Gastrocnemius medialis (tissue), 4 donors: ENCODE data around the gene GPR146.

Experiments used
- CTCF ChIP-seq, 5 experiments: fragments of 450-650 bp in 3 of 5; fragments of 200-600 bp in 2 of 5; sonication (generic) in 2 of 5; IDR thresholded peaks in 4 of 5; conservative IDR thresholded peaks in 1 of 5; 1 replicate in 4 of 5; 2 replicates in 1 of 5; pipeline ENCODE4 v1.5.1; 2016 to 2019; ENCODE audit warnings: antibody characterized with exemption in 5 of 5, mild to moderate bottlenecking in 3 of 5, moderate library complexity in 3 of 5
- POLR2A ChIP-seq, 2 donors: fragments of 450-650 bp; IDR thresholded peaks; one replicate each; pipeline ENCODE4 v1.6.1; 2017; ENCODE audit warnings: antibody characterized with exemption in 2 of 2, mild to moderate bottlenecking in 2 of 2, moderate library complexity in 2 of 2

- TF ChIP-seq CTCF (IDR thresholded peaks at IDR 0.05 in 4 of 5, conservative IDR thresholded peaks at IDR 0.05 in 1 of 5) (no peak), POLR2A (IDR thresholded peaks at IDR 0.05) (no peak)
Measured at GRCh38 chr7:1040790-1041189, 3.6 kb upstream of the GPR146 start.
